ENCODE data around the gene C19orf18.
A peak's percentile ranks its signal among the peaks of the same experiment; 100 is the strongest.

C19orf18 gene

GRCh38 chr19:57947419-57948134, 26.8 kb downstream of the C19orf18 start, which contains the start of gene ZNF256:
TSS of gene ZNF256 (minus strand) at chr19:57947706. CDS start at chr19:57947474, 232 bp downstream.
- DNase-seq (ENCODE audit: low read depth in 2 of 3, low spot score in 1 of 3), result peak; percentile 82 to 91 (median 90)

DNA sequence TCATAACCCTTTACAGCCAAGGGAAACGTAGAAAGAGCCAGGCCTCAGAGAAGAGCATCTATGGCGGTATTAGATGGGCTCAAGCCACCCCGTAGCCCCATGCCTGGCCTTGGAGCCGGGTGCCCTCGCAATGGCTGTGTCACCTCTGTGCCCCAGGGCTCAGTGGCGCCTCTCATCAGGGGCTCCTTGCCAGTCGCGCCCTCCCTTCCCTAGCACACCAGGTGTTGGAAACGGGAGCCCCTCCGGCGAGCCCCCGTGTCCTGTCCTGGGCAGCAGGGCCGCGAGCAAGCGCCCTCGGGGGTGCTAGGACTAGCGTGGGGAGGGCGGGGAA, 27.3 kb downstream of the C19orf18 start:
- no peak for DNase-seq (ENCODE audit: low read depth in 2 of 3, low spot score in 1 of 3)

- DNase-seq (ENCODE audit: low read depth in 2 of 3, low spot score in 1 of 3), result no peak
Observed at GRCh38 chr19:57946316-57946715, 28.0 kb downstream of the C19orf18 start.

DNA sequence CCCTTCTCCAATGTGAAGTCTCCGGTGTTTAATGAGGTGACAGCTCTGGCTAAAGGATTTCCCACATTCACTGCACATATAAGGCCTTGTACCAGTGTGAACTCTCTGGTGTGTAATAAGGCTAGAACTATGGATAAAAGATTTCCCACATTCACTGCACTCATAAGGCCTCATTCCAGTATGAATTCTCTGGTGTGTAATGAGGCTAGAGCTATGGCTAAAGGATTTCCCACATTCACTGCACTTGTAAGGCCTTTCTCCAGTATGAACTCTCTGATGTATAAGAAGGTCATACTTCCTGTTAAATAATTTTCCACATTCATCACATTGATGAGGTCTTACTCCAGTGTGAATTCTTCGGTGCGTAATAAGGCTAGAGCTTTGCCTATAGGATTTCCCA, 32.7 kb downstream of the C19orf18 start:
- no peak for DNase-seq (ENCODE audit: low read depth in 2 of 3, low spot score in 1 of 3)

DNA sequence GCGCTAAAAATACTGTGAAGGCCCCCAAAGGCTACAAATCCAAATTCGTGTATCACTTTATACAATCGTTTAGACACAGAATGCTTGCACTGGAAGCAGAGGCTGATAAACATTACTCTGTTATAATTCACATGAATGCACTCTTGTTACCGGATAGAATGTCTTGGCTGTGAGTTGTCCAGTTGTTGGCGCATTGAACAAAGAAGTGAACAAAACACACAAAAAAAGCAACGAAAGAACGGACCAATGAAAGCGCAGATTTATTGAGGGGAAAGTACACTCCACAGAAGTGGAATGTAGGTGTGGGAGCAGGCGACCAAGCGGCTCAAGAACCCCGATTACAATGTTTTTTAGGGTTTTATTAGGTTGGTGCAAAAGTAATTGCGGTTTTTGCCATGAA, 38.6 kb downstream of the C19orf18 start:
- DNase-seq (ENCODE audit: low read depth in 2 of 3, low spot score in 1 of 3), result no peak

- DNase-seq (ENCODE audit: low read depth in 2 of 3, low spot score in 1 of 3), result peak in 2 of 3 donors; percentile 7 to 21
Observed at GRCh38 chr19:57934820-57935665, 39.3 kb downstream of the C19orf18 start, which contains the start of gene ZNF418. TSS of gene ZNF418 (minus strand) at chr19:57935402. CDS start at chr19:57933822, 1,580 bp downstream.

- DNase-seq (ENCODE audit: low read depth in 2 of 3, low spot score in 1 of 3), result no peak
Observed at GRCh38 chr19:57927587-57927986, 46.7 kb downstream of the C19orf18 start.

DNA sequence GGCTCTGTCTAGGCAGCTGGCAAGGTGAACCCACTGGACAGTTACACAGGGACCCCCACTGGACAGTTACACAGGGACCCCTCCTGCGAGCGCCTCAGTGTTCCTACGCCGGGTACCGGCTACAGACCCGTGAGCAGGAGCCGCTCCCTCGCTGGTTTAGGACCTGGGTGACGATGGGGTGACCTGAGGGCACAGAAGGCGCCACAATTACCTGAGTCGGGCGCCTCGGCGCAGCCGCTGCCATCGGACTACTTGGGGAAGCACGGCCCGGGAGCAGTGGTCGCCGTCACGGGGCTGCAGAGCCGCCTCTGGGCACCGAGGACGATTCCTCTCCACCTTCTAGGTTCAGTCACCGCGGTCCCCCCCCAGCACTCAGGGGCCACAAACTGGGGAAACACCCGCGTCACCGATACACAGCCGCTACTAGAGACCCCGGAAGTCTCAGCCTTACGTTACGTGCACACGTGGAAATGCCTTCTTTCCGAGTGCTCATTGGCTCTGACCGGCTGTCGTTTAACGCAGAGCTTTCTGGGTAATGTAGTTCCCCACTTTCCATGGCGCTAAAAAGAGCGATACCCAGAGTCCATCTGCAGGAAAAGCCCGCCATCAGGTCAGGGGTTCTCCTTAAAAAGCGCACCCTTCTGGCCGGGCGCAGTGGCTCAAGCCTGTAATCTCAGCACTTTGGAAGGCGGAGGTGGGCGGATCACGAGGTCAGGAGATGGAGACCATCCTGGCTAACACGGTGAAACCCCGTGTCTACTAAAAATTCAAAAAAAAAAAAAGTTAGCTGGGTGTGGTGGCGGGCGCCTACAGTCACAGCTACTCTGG, 58.0 kb downstream of the C19orf18 start, which contains the start of gene ZNF417:
Gene ZNF417, minus strand, starts transcription at position 425 of the 828 bp plus-strand sequence. Its CDS starts 181 bp downstream, at position 244.
- DNase-seq (ENCODE audit: low read depth in 2 of 3, low spot score in 1 of 3), result peak; percentile 61 to 77 (median 73)

DNA sequence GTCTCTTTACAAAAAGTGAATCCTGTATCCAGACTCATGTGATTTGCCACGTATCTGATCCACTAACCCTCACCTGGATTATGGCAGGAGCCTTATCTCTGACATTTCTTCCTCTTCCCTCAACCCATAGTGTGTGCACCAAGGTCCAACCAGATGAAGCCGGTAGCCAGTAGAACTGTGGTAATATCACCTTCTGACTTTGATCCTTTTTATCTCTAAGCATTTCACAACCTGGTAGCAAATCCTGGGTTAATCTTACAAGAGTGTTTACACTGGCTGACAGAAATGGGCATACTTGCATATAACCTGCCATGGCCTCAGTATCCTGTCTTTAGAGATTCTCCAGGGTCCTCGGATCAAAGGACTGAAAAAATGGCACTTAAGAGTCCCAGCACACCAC, 59.8 kb downstream of the C19orf18 start:
- DNase-seq (ENCODE audit: low read depth in 2 of 3, low spot score in 1 of 3), result no peak

Measured in stimulated activated CD4-positive, alpha-beta T cell treated with anti-CD3 and anti-CD28 coated beads, Interleukin-12 subunit alpha, Interleukin-12 subunit beta, amount 100 ng/mL, for 48 hours (primary cell).